ENCODE measurements around the gene HMOX1. TPM values are rescaled to one million over a fixed set of nuclear protein-coding genes. Genes with fewer than 3 reads are reported as not detected.

Gene HMOX1
- total and polyA plus RNA-seq, 8 donors = 8.2 to 355 (median 10.5) TPM

GRCh38 chr22:35380013-35380412 is 883 bp upstream of the HMOX1 start:
- no peak for TF ChIP-seq CTCF (IDR thresholded peaks at IDR 0.05)
- Histone ChIP-seq H3K27ac (peak overlapping the region in 1 of 2 donors; percentile 58), H3K36me3 (peaks cover 0 to 23% of the 10 kb centered on the region in 2 donors), H3K4me1 (peaks cover 23 to 87% of the 10 kb centered on the region in 2 donors), H3K4me3 (no peak overlapping the region), H3K27me3 (no peaks in the 10 kb centered on the region), H3K9me3 (no peaks in the 10 kb centered on the region)
- DNase-seq (no peak), ATAC-seq (no peak)
- intact Hi-C loops (cut with DNase I) = no loop called here

- ATAC-seq (peak; percentile 0), DNase-seq (no peak)
- intact Hi-C loops (cut with DNase I) = no loop called here
- Histone ChIP-seq H3K9me3 (no peaks in the 10 kb centered on the region), H3K27me3 (no peaks in the 10 kb centered on the region), H3K4me3 (peak overlapping the region; percentile 49 to 72), H3K4me1 (peaks cover 23 to 87% of the 10 kb centered on the region in 2 donors), H3K27ac (peak overlapping the region; percentile 78 to 87), H3K36me3 (peaks cover 0 to 38% of the 10 kb centered on the region in 2 donors)
- TF ChIP-seq CTCF (IDR thresholded peaks at IDR 0.05) = no peak
Observed at GRCh38 chr22:35381424-35382009, 621 bp downstream of the HMOX1 start.

- no peaks in the 10 kb centered on the region for H3K27me3 ChIP-seq
- no peaks in the 10 kb centered on the region for H3K9me3 ChIP-seq
- peak overlapping the region in 1 of 2 donors; percentile 41 for H3K27ac ChIP-seq
- peak overlapping the region in 1 of 2 donors; percentile 72 for H3K4me3 ChIP-seq
- intact Hi-C loops (cut with DNase I) = no loop called here
- H3K36me3 ChIP-seq = peaks cover 0 to 60% of the 10 kb centered on the region in 2 donors
- peak; percentile 6 for ATAC-seq
- no peak for TF ChIP-seq CTCF (IDR thresholded peaks at IDR 0.05)
- peaks cover 17 to 71% of the 10 kb centered on the region in 2 donors for H3K4me1 ChIP-seq
- DNase-seq = no peak
Observed at GRCh38 chr22:35383679-35384071, 2.8 kb downstream of the HMOX1 start.

- Histone ChIP-seq H3K9me3 (no peaks in the 10 kb centered on the region), H3K27me3 (no peaks in the 10 kb centered on the region), H3K4me1 (peaks cover 17 to 67% of the 10 kb centered on the region in 2 donors), H3K36me3 (peaks cover 0 to 64% of the 10 kb centered on the region in 2 donors), H3K4me3 (peak overlapping the region in 1 of 2 donors; percentile 72), H3K27ac (peak overlapping the region in 1 of 2 donors; percentile 28)
- ATAC-seq (peak; percentile 1), DNase-seq (no peak)
- intact Hi-C loops (cut with DNase I) = no loop called here
- no peak for TF ChIP-seq CTCF (IDR thresholded peaks at IDR 0.05)
Observed at GRCh38 chr22:35384527-35384926, 3.6 kb downstream of the HMOX1 start.

- DNase-seq = no peak
- no peak for TF ChIP-seq CTCF (IDR thresholded peaks at IDR 0.05)
- H3K4me1 ChIP-seq = peaks cover 14 to 62% of the 10 kb centered on the region in 2 donors
- H3K9me3 ChIP-seq = no peaks in the 10 kb centered on the region
- intact Hi-C loops (cut with DNase I) = no loop called here
- peak overlapping the region in 1 of 2 donors; percentile 28 for H3K27ac ChIP-seq
- H3K36me3 ChIP-seq = peaks cover 0 to 70% of the 10 kb centered on the region in 2 donors
- H3K4me3 ChIP-seq = peak overlapping the region in 1 of 2 donors; percentile 72
- no peaks in the 10 kb centered on the region for H3K27me3 ChIP-seq
- ATAC-seq = no peak
Observed at GRCh38 chr22:35384975-35385588, 4.2 kb downstream of the HMOX1 start.

Data from left lung (tissue), 10 donors.